ENCODE data around the gene FADS1. TPM values are rescaled to one million over a fixed set of nuclear protein-coding genes. Genes with fewer than 3 reads are reported as not detected.
A peak's percentile ranks its signal among the peaks of the same experiment; 100 is the strongest.

FADS1 gene
- total and polyA plus RNA-seq, 8 donors, result 1.8 to 56.5 (median 11.7) TPM; not detected in 1

GRCh38 chr11:61762798-61763197 lies 54.0 kb downstream of the FADS1 start:
- peak overlapping the region; percentile 89 to 95 (median 90) for H3K27ac ChIP-seq
- H3K4me3 ChIP-seq, result no peak overlapping the region
- 46 to 65% (median 60%) methylated on average over 14 to 15 of the region's 15 CpGs for WGBS, 5 donors
- H3K4me1 ChIP-seq, result peaks cover 57 to 91% (median 78%) of the 10 kb centered on the region in 4 donors
- H3K36me3 ChIP-seq, result peaks cover 0 to 4% (median 0%) of the 10 kb centered on the region in 4 donors
- no peaks in the 10 kb centered on the region for H3K9me3 ChIP-seq
- intact Hi-C loops (cut with DNase I; ENCODE audit: low total_unique reads), result no loop called here
- peak in 1 of 2 donors; percentile 75 for DNase-seq
- TF ChIP-seq CTCF (IDR thresholded peaks at IDR 0.05), result no peak
- TF ChIP-seq POLR2A (IDR thresholded peaks at IDR 0.05), result no peak
- no peak for TF ChIP-seq EP300 (IDR thresholded peaks at IDR 0.05)
- TF ChIP-seq POLR2AphosphoS5 (IDR thresholded peaks at IDR 0.05), result no peak
- H3K27me3 ChIP-seq, result peaks cover 0 to 39% (median 0%) of the 10 kb centered on the region in 3 donors

GRCh38 chr11:61762223-61762615 lies 54.6 kb downstream of the FADS1 start:
- 64 to 78% (median 75%) methylated on average over 10 of the region's 10 CpGs for WGBS, 5 donors
- Histone ChIP-seq H3K9me3 (no peaks in the 10 kb centered on the region), H3K27me3 (peaks cover 0 to 39% (median 0%) of the 10 kb centered on the region in 3 donors), H3K4me3 (no peak overlapping the region), H3K27ac (peak overlapping the region; percentile 89 to 95 (median 90)), H3K4me1 (peaks cover 58 to 93% (median 80%) of the 10 kb centered on the region in 4 donors), H3K36me3 (peaks cover 0 to 4% (median 0%) of the 10 kb centered on the region in 4 donors)
- intact Hi-C loops (cut with DNase I; ENCODE audit: low total_unique reads), result no loop called here
- DNase-seq, result no peak
- TF ChIP-seq EP300 (IDR thresholded peaks at IDR 0.05) (no peak), POLR2AphosphoS5 (IDR thresholded peaks at IDR 0.05) (no peak), CTCF (IDR thresholded peaks at IDR 0.05) (no peak), POLR2A (IDR thresholded peaks at IDR 0.05) (no peak)

GRCh38 chr11:61761440-61762222 lies 55.2 kb downstream of the FADS1 start:
- WGBS, 5 donors, result 48 to 73% (median 65%) methylated on average over 10 to 11 of the region's 11 CpGs

More at GRCh38 chr11:61761440-61762222, 55.2 kb downstream of the FADS1 start:
- H3K27me3 ChIP-seq, result peaks cover 0 to 39% (median 0%) of the 10 kb centered on the region in 3 donors
- peak overlapping the region; percentile 89 to 95 (median 90) for H3K27ac ChIP-seq
- DNase-seq, result no peak
- TF ChIP-seq CTCF (IDR thresholded peaks at IDR 0.05) (no peak), POLR2A (IDR thresholded peaks at IDR 0.05) (no peak), EP300 (IDR thresholded peaks at IDR 0.05) (no peak), POLR2AphosphoS5 (IDR thresholded peaks at IDR 0.05) (no peak)
- H3K9me3 ChIP-seq, result no peaks in the 10 kb centered on the region
- H3K4me3 ChIP-seq, result no peak overlapping the region
- H3K36me3 ChIP-seq, result peaks cover 0 to 4% (median 0%) of the 10 kb centered on the region in 4 donors
- intact Hi-C loops (cut with DNase I; ENCODE audit: low total_unique reads), result no loop called here
- peaks cover 55 to 91% (median 78%) of the 10 kb centered on the region in 4 donors for H3K4me1 ChIP-seq

All from stomach (tissue), 9 donors.